ENCODE results near the gene NFATC2. TPM values are rescaled to one million over a fixed set of nuclear protein-coding genes. Genes with fewer than 3 reads are reported as not detected.

NFATC2 gene
- total RNA-seq, 2 experiments from 2014 or later, result 58.9 to 62.3 TPM

- H3K27ac Mint-ChIP-seq, result no peak overlapping the region
- H3K4me3 Mint-ChIP-seq, result no peak overlapping the region
- DNase-seq, result no peak
- H3K4me1 Mint-ChIP-seq, result peaks cover 49% of the 10 kb centered on the region
- peaks cover 49% of the 10 kb centered on the region for H3K36me3 Mint-ChIP-seq
- no peaks in the 10 kb centered on the region for H3K27me3 Mint-ChIP-seq
- POLR2A ChIA-PET, result interaction anchor here (1.1 to 2.6 kb wide), 4 partner anchors 13 to 155 kb away, joined by 3 to 19 read pairs (median 6); partner anchors contain the start of gene NFATC2
- no peak for ATAC-seq (ENCODE audit: low read depth)
- no peaks in the 10 kb centered on the region for H3K9me3 Mint-ChIP-seq
Measured at GRCh38 chr20:51387125-51387875, 155.2 kb downstream of the NFATC2 start.

- Mint-ChIP-seq H3K36me3 (peaks cover 43% of the 10 kb centered on the region), H3K9me3 (no peaks in the 10 kb centered on the region), H3K4me3 (no peak overlapping the region)
Measured at GRCh38 chr20:51386586-51386985, 155.9 kb downstream of the NFATC2 start.

GRCh38 chr20:51385646-51386530, 156.6 kb downstream of the NFATC2 start:
- POLR2A ChIA-PET, result interaction anchor here (0.7 to 2.6 kb wide), 5 partner anchors 15 to 209 kb away, joined by 3 to 19 read pairs (median 5); partner anchors contain the start of gene NFATC2
- Mint-ChIP-seq H3K4me1 (peaks cover 49% of the 10 kb centered on the region), H3K27me3 (no peaks in the 10 kb centered on the region), H3K4me3 (no peak overlapping the region), H3K36me3 (peaks cover 38% of the 10 kb centered on the region), H3K9me3 (no peaks in the 10 kb centered on the region), H3K27ac (peak overlapping the region; percentile 76)
- ATAC-seq (ENCODE audit: low read depth) (peak; percentile 44), DNase-seq (peak; percentile 40)

More at GRCh38 chr20:51386586-51386985, 155.9 kb downstream of the NFATC2 start:
- H3K27me3 Mint-ChIP-seq, result no peaks in the 10 kb centered on the region
- ATAC-seq (ENCODE audit: low read depth) (peak; percentile 72), DNase-seq (no peak)
- peak overlapping the region; percentile 58 for H3K27ac Mint-ChIP-seq
- POLR2A ChIA-PET, result interaction anchor here (0.7 to 2.6 kb wide), 5 partner anchors 14 to 209 kb away, joined by 3 to 19 read pairs (median 5); partner anchors contain the start of gene NFATC2
- peaks cover 47% of the 10 kb centered on the region for H3K4me1 Mint-ChIP-seq

GRCh38 chr20:51384875-51385274, 157.6 kb downstream of the NFATC2 start:
- H3K27me3 Mint-ChIP-seq, result no peaks in the 10 kb centered on the region
- peak overlapping the region; percentile 46 for H3K27ac Mint-ChIP-seq
- peaks cover 31% of the 10 kb centered on the region for H3K36me3 Mint-ChIP-seq

GRCh38 chr20:51383891-51384510, 158.5 kb downstream of the NFATC2 start:
- Mint-ChIP-seq H3K27ac (peak overlapping the region; percentile 56), H3K4me1 (peaks cover 44% of the 10 kb centered on the region), H3K9me3 (no peaks in the 10 kb centered on the region), H3K36me3 (peaks cover 23% of the 10 kb centered on the region), H3K27me3 (no peaks in the 10 kb centered on the region), H3K4me3 (no peak overlapping the region)
- ATAC-seq (ENCODE audit: low read depth) (no peak), DNase-seq (no peak)
- POLR2A ChIA-PET, result no interaction called here

More at GRCh38 chr20:51384875-51385274, 157.6 kb downstream of the NFATC2 start:
- ATAC-seq (ENCODE audit: low read depth) (peak; percentile 40), DNase-seq (no peak)
- Mint-ChIP-seq H3K9me3 (no peaks in the 10 kb centered on the region), H3K4me3 (peak overlapping the region; percentile 26), H3K4me1 (peaks cover 45% of the 10 kb centered on the region)
- POLR2A ChIA-PET, result interaction anchor here (2.6 kb wide), 1 partner anchor 157 kb away, joined by 19 read pairs; the partner anchor contains the start of gene NFATC2

GRCh38 chr20:51382986-51383821, 159.3 kb downstream of the NFATC2 start:
- no peaks in the 10 kb centered on the region for H3K9me3 Mint-ChIP-seq
- POLR2A ChIA-PET, result interaction anchor here (0.6 kb wide), 1 partner anchor 211 kb away, joined by 3 read pairs; no protein-coding TSS in a partner anchor
- H3K27me3 Mint-ChIP-seq, result no peaks in the 10 kb centered on the region
- no peak for ATAC-seq (ENCODE audit: low read depth)
- no peak overlapping the region for H3K4me3 Mint-ChIP-seq
- DNase-seq, result no peak
- H3K36me3 Mint-ChIP-seq, result peaks cover 19% of the 10 kb centered on the region
- peaks cover 39% of the 10 kb centered on the region for H3K4me1 Mint-ChIP-seq
- peak overlapping the region; percentile 56 for H3K27ac Mint-ChIP-seq

GRCh38 chr20:51382111-51382985, 160.2 kb downstream of the NFATC2 start:
- no peak overlapping the region for H3K27ac Mint-ChIP-seq
- no peaks in the 10 kb centered on the region for H3K9me3 Mint-ChIP-seq

GRCh38 chr20:51381557-51381956, 161.0 kb downstream of the NFATC2 start:
- H3K9me3 Mint-ChIP-seq, result no peaks in the 10 kb centered on the region
- no peaks in the 10 kb centered on the region for H3K27me3 Mint-ChIP-seq
- DNase-seq (no peak), ATAC-seq (ENCODE audit: low read depth) (no peak)
- POLR2A ChIA-PET, result no interaction called here
- peaks cover 36% of the 10 kb centered on the region for H3K4me1 Mint-ChIP-seq
- peaks cover 9% of the 10 kb centered on the region for H3K36me3 Mint-ChIP-seq
- H3K27ac Mint-ChIP-seq, result no peak overlapping the region
- no peak overlapping the region for H3K4me3 Mint-ChIP-seq

More at GRCh38 chr20:51382111-51382985, 160.2 kb downstream of the NFATC2 start:
- no peak for ATAC-seq (ENCODE audit: low read depth)
- Mint-ChIP-seq H3K4me1 (peaks cover 36% of the 10 kb centered on the region), H3K4me3 (no peak overlapping the region), H3K36me3 (peaks cover 12% of the 10 kb centered on the region), H3K27me3 (no peaks in the 10 kb centered on the region)
- no peak for DNase-seq
- POLR2A ChIA-PET, result interaction anchor here (0.6 kb wide), 1 partner anchor 212 kb away, joined by 3 read pairs; no protein-coding TSS in a partner anchor

GRCh38 chr20:51380401-51381385, 161.8 kb downstream of the NFATC2 start:
- H3K4me1 Mint-ChIP-seq, result peaks cover 36% of the 10 kb centered on the region
- peaks cover 9% of the 10 kb centered on the region for H3K36me3 Mint-ChIP-seq
- ATAC-seq (ENCODE audit: low read depth) (no peak), DNase-seq (no peak)
- POLR2A ChIA-PET, result interaction anchor here (1.1 kb wide), 1 partner anchor 121 kb away, joined by 3 read pairs; no protein-coding TSS in a partner anchor
- no peaks in the 10 kb centered on the region for H3K27me3 Mint-ChIP-seq
- no peak overlapping the region for H3K27ac Mint-ChIP-seq
- H3K9me3 Mint-ChIP-seq, result no peaks in the 10 kb centered on the region
- no peak overlapping the region for H3K4me3 Mint-ChIP-seq

GRCh38 chr20:51379601-51380341, 162.7 kb downstream of the NFATC2 start:
- Mint-ChIP-seq H3K27me3 (no peaks in the 10 kb centered on the region), H3K9me3 (no peaks in the 10 kb centered on the region), H3K36me3 (peaks cover 7% of the 10 kb centered on the region), H3K4me1 (peaks cover 29% of the 10 kb centered on the region), H3K4me3 (no peak overlapping the region), H3K27ac (no peak overlapping the region)
- POLR2A ChIA-PET, result interaction anchor here (1.1 kb wide), 1 partner anchor 122 kb away, joined by 3 read pairs; no protein-coding TSS in a partner anchor
- DNase-seq (no peak), ATAC-seq (ENCODE audit: low read depth) (no peak)

Measured in activated naive CD8-positive, alpha-beta T cell treated with anti-CD3 and anti-CD28 coated beads, Interleukin-2, amount 10 ng/mL, durations not matched to agents 7 days and 5 days (primary cell).